Stimulated activated CD4-positive, alpha-beta T cell treated with anti-CD3 and anti-CD28 coated beads, Interleukin-2, amount 100 ng/mL, for 4 hours (primary cell): Measurements from ENCODE around the gene PHPT1.
"Not testable (repeated sequence)": the region's sequence is repeated elsewhere in the genome, so short reads cannot be mapped to it uniquely, and the experiment has no call there.

ENCODE experiments used
- DNase-seq: peaks from one replicate; pipeline ENCODE4 v3.0.0-alpha.2; 2020; ENCODE audit warnings: low read depth

PHPT1 gene

GRCh38 chr9:136823136-136824046 lies 25.8 kb upstream of the PHPT1 start:
- DNase-seq, result no peak

- no peak for DNase-seq
Observed at GRCh38 chr9:136824496-136825225, 24.5 kb upstream of the PHPT1 start.

GRCh38 chr9:136825295-136826187 lies 23.7 kb upstream of the PHPT1 start:
- DNase-seq, result no peak

GRCh38 chr9:136826188-136826541 lies 23.0 kb upstream of the PHPT1 start:
- DNase-seq, result no peak

GRCh38 chr9:136826703-136827582 lies 22.3 kb upstream of the PHPT1 start:
- no peak for DNase-seq

- DNase-seq, result no peak
Observed at GRCh38 chr9:136827794-136828473, 21.3 kb upstream of the PHPT1 start.

- no peak for DNase-seq
Observed at GRCh38 chr9:136828474-136829140, 20.6 kb upstream of the PHPT1 start.

GRCh38 chr9:136829412-136829811 lies 19.8 kb upstream of the PHPT1 start:
- DNase-seq, result no peak

GRCh38 chr9:136829981-136830885 lies 19.0 kb upstream of the PHPT1 start:
- DNase-seq, result no peak

- no peak for DNase-seq
Observed at GRCh38 chr9:136831002-136831719, 18.0 kb upstream of the PHPT1 start.

GRCh38 chr9:136831720-136832104 lies 17.5 kb upstream of the PHPT1 start:
- no peak for DNase-seq

- no peak for DNase-seq
Observed at GRCh38 chr9:136832581-136832980, 16.6 kb upstream of the PHPT1 start.

GRCh38 chr9:136833381-136834048 lies 15.7 kb upstream of the PHPT1 start:
- DNase-seq, result not testable (repeated sequence)

- DNase-seq, result no peak
Observed at GRCh38 chr9:136835162-136835931, 13.9 kb upstream of the PHPT1 start.

GRCh38 chr9:136835932-136836904 lies 13.0 kb upstream of the PHPT1 start:
- no peak for DNase-seq
